ENCODE results near the gene NLGN4X. TPM values are rescaled to one million over a fixed set of nuclear protein-coding genes. Genes with fewer than 3 reads are reported as not detected.

The NLGN4X gene
- polyA plus RNA-seq, 1 donor, result 7.2 TPM

- no CpG with 5 or more reads among the region's 3 CpGs for WGBS (ENCODE audit: insufficient coverage, low lambda C conversion rate)
- no peak for DNase-seq
These were observed 154.1 kb downstream of the NLGN4X start for GRCh38 chrX:6074532-6074931.

GRCh38 chrX:6071731-6072130 lies 156.9 kb downstream of the NLGN4X start:
- Histone ChIP-seq H3K9me3 (ENCODE audit: control insufficient read depth, low read depth, low read length) (no peaks in the 10 kb centered on the region), H3K4me3 (ENCODE audit: low read length) (no peak overlapping the region)
- no CpG with 5 or more reads among the region's 5 CpGs for WGBS (ENCODE audit: insufficient coverage, low lambda C conversion rate)

More at GRCh38 chrX:6074532-6074931, 154.1 kb downstream of the NLGN4X start:
- no peaks in the 10 kb centered on the region for H3K27me3 ChIP-seq (ENCODE audit: control insufficient read depth, insufficient read depth, low read length)
- no peak overlapping the region for H3K27ac ChIP-seq (ENCODE audit: low read length)
- H3K4me3 ChIP-seq (ENCODE audit: low read length), result no peak overlapping the region
- no peaks in the 10 kb centered on the region for H3K36me3 ChIP-seq (ENCODE audit: control insufficient read depth, insufficient read depth, low read length)
- H3K9me3 ChIP-seq (ENCODE audit: control insufficient read depth, low read depth, low read length), result no peaks in the 10 kb centered on the region
- H3K4me1 ChIP-seq (ENCODE audit: control insufficient read depth, insufficient read depth, low read length), result no peaks in the 10 kb centered on the region

GRCh38 chrX:6067600-6067999 lies 161.1 kb downstream of the NLGN4X start:
- no peaks in the 10 kb centered on the region for H3K36me3 ChIP-seq (ENCODE audit: control insufficient read depth, insufficient read depth, low read length)
- H3K4me1 ChIP-seq (ENCODE audit: control insufficient read depth, insufficient read depth, low read length), result no peaks in the 10 kb centered on the region
- H3K4me3 ChIP-seq (ENCODE audit: low read length), result no peak overlapping the region
- no CpG with 5 or more reads among the region's 1 CpG for WGBS (ENCODE audit: insufficient coverage, low lambda C conversion rate)
- DNase-seq, result no peak
- H3K9me3 ChIP-seq (ENCODE audit: control insufficient read depth, low read depth, low read length), result no peaks in the 10 kb centered on the region
- no peaks in the 10 kb centered on the region for H3K27me3 ChIP-seq (ENCODE audit: control insufficient read depth, insufficient read depth, low read length)
- H3K27ac ChIP-seq (ENCODE audit: low read length), result no peak overlapping the region

More at GRCh38 chrX:6071731-6072130, 156.9 kb downstream of the NLGN4X start:
- H3K27me3 ChIP-seq (ENCODE audit: control insufficient read depth, insufficient read depth, low read length), result no peaks in the 10 kb centered on the region
- H3K36me3 ChIP-seq (ENCODE audit: control insufficient read depth, insufficient read depth, low read length), result no peaks in the 10 kb centered on the region
- DNase-seq, result no peak
- no peaks in the 10 kb centered on the region for H3K4me1 ChIP-seq (ENCODE audit: control insufficient read depth, insufficient read depth, low read length)
- H3K27ac ChIP-seq (ENCODE audit: low read length), result no peak overlapping the region

DNA sequence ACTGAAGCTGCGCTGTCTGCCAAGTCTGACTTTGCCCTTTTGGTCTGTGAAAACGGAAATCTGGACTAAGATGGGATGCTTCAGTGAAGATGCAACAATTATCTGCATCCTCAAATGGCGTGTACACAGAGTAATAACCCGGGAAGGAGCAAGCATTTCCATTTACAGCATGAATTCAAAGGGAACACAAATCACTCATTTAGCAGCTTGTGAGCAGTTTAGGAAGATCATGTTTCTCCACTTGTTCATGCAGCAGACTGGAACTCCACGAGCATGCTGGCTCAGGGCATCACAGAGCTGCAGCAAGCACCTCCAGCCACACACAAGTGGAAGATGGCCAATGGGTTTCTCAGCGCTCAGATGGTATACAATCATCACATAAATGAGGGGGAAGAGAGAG lies 175.5 kb downstream of the NLGN4X start:
- WGBS (ENCODE audit: insufficient coverage, low lambda C conversion rate), result no CpG with 5 or more reads among the region's 6 CpGs
- no peaks in the 10 kb centered on the region for H3K4me1 ChIP-seq (ENCODE audit: control insufficient read depth, insufficient read depth, low read length)
- H3K4me3 ChIP-seq (ENCODE audit: low read length), result no peak overlapping the region
- H3K36me3 ChIP-seq (ENCODE audit: control insufficient read depth, insufficient read depth, low read length), result no peaks in the 10 kb centered on the region
- DNase-seq, result no peak
- no peak overlapping the region for H3K27ac ChIP-seq (ENCODE audit: low read length)
- no peaks in the 10 kb centered on the region for H3K9me3 ChIP-seq (ENCODE audit: control insufficient read depth, low read depth, low read length)
- H3K27me3 ChIP-seq (ENCODE audit: control insufficient read depth, insufficient read depth, low read length), result no peaks in the 10 kb centered on the region

DNA sequence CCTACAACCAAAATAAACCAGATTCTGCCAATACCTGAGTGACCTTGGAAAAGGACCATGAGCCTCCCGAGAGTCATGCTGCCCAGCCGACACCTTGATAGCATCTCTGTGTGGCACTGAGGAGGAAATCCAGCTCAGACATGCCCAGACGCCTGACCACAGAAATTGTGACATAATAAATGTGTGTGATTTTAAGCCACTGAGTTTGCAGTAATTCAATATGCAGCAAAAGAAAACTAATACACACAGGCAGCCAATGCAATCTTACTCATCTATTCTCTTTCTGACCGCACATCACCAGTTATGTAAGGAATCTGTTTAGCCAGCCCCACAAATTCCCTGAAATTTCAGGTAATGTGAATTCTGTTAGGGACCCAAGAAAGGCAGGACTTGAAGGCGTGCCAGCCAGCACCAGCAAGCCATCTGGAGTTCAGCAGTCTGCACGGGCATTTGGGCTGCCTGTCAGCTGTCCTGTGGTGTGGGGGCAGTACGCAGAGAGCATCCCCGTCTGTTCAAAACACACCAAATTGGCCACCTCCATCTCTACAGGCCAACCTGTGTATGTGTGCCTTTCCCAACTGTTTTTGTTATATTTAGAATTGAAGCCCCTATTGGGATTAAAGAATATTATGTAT lies 176.4 kb downstream of the NLGN4X start:
- Histone ChIP-seq H3K4me3 (ENCODE audit: low read length) (no peak overlapping the region), H3K27ac (ENCODE audit: low read length) (no peak overlapping the region), H3K4me1 (ENCODE audit: control insufficient read depth, insufficient read depth, low read length) (no peaks in the 10 kb centered on the region), H3K36me3 (ENCODE audit: control insufficient read depth, insufficient read depth, low read length) (no peaks in the 10 kb centered on the region), H3K9me3 (ENCODE audit: control insufficient read depth, low read depth, low read length) (no peaks in the 10 kb centered on the region), H3K27me3 (ENCODE audit: control insufficient read depth, insufficient read depth, low read length) (no peaks in the 10 kb centered on the region)
- WGBS (ENCODE audit: insufficient coverage, low lambda C conversion rate), result no CpG with 5 or more reads among the region's 8 CpGs
- no peak for DNase-seq

DNA sequence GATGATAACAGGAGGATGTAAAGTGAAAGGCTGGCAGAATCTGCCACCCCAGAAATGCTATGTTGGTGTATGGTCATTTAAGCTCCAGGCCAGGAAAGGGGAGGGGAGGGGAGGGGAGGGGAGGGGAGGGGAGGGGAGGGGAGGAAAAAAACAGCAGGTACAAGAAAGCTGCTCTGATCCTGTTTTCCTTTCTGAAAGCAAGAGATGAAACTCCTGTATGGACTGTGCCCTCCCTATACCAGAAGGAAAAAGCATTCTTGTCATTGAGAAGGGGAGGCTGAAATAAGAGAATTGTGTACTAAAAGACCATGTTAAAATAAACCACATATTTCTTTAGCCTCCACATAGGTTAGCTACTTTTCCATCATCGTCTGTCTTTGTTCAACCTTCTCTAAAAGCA lies 179.5 kb downstream of the NLGN4X start:
- WGBS (ENCODE audit: insufficient coverage, low lambda C conversion rate), result no CpG with 5 or more reads among the region's 1 CpG
- Histone ChIP-seq H3K27me3 (ENCODE audit: control insufficient read depth, insufficient read depth, low read length) (no peaks in the 10 kb centered on the region), H3K27ac (ENCODE audit: low read length) (no peak overlapping the region), H3K9me3 (ENCODE audit: control insufficient read depth, low read depth, low read length) (no peaks in the 10 kb centered on the region), H3K4me1 (ENCODE audit: control insufficient read depth, insufficient read depth, low read length) (no peaks in the 10 kb centered on the region), H3K4me3 (ENCODE audit: low read length) (no peak overlapping the region), H3K36me3 (ENCODE audit: control insufficient read depth, insufficient read depth, low read length) (no peaks in the 10 kb centered on the region)
- DNase-seq, result no peak

DNA sequence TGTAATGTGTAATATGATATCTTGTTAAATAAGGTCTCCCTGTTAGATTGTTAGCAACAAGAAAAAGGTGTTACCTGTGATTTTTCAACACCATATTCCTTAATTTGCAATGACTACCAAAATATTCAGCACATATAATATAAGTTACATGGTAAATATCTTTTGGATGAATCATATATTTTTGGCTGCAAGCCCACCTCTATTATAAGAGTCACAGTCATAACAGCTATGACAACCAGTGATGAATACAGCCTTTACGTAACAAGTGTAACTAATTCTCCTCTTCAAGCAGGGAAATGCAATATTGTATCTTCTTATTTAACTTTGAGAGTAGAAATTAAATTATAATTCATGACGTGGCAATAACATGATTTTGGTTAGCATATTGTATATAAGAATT lies 187.0 kb downstream of the NLGN4X start:
- H3K36me3 ChIP-seq (ENCODE audit: control insufficient read depth, insufficient read depth, low read length), result no peaks in the 10 kb centered on the region
- H3K27me3 ChIP-seq (ENCODE audit: control insufficient read depth, insufficient read depth, low read length), result no peaks in the 10 kb centered on the region
- no peak overlapping the region for H3K4me3 ChIP-seq (ENCODE audit: low read length)
- WGBS (ENCODE audit: insufficient coverage, low lambda C conversion rate), result 100% methylated on average over 1 of the region's 2 CpGs
- no peaks in the 10 kb centered on the region for H3K9me3 ChIP-seq (ENCODE audit: control insufficient read depth, low read depth, low read length)
- H3K4me1 ChIP-seq (ENCODE audit: control insufficient read depth, insufficient read depth, low read length), result no peaks in the 10 kb centered on the region
- no peak overlapping the region for H3K27ac ChIP-seq (ENCODE audit: low read length)
- no peak for DNase-seq

- no CpG with 5 or more reads among the region's 11 CpGs for WGBS (ENCODE audit: insufficient coverage, low lambda C conversion rate)
- no peaks in the 10 kb centered on the region for H3K9me3 ChIP-seq (ENCODE audit: control insufficient read depth, low read depth, low read length)
- no peak for DNase-seq
- H3K27me3 ChIP-seq (ENCODE audit: control insufficient read depth, insufficient read depth, low read length), result no peaks in the 10 kb centered on the region
- H3K4me3 ChIP-seq (ENCODE audit: low read length), result no peak overlapping the region
- no peaks in the 10 kb centered on the region for H3K4me1 ChIP-seq (ENCODE audit: control insufficient read depth, insufficient read depth, low read length)
- no peaks in the 10 kb centered on the region for H3K36me3 ChIP-seq (ENCODE audit: control insufficient read depth, insufficient read depth, low read length)
- no peak overlapping the region for H3K27ac ChIP-seq (ENCODE audit: low read length)
These were observed 199.7 kb downstream of the NLGN4X start for GRCh38 chrX:6029014-6029413.

DNA sequence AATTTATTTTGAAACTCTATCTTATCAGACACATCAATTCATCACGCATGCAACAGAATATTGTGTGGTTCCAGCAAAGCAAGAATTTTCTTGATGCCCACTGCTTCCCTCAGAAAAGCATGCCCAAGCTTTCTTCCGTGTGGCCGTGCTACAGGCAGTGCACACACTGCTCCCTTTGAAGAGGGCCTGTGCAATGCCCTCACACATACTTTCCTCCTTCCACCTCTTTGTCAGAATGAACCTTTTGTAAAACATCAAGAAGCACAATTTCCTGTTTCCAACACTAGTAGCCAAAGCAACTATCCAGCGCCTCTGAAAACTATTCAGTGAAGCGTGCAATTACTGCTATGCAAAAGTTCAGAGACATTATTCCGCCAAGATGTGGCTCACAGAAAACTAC lies 201.7 kb downstream of the NLGN4X start:
- no peak overlapping the region for H3K27ac ChIP-seq (ENCODE audit: low read length)
- H3K36me3 ChIP-seq (ENCODE audit: control insufficient read depth, insufficient read depth, low read length), result no peaks in the 10 kb centered on the region
- no peaks in the 10 kb centered on the region for H3K4me1 ChIP-seq (ENCODE audit: control insufficient read depth, insufficient read depth, low read length)
- H3K4me3 ChIP-seq (ENCODE audit: low read length), result no peak overlapping the region
- no CpG with 5 or more reads among the region's 6 CpGs for WGBS (ENCODE audit: insufficient coverage, low lambda C conversion rate)
- no peaks in the 10 kb centered on the region for H3K9me3 ChIP-seq (ENCODE audit: control insufficient read depth, low read depth, low read length)
- H3K27me3 ChIP-seq (ENCODE audit: control insufficient read depth, insufficient read depth, low read length), result no peaks in the 10 kb centered on the region
- DNase-seq, result no peak

DNA sequence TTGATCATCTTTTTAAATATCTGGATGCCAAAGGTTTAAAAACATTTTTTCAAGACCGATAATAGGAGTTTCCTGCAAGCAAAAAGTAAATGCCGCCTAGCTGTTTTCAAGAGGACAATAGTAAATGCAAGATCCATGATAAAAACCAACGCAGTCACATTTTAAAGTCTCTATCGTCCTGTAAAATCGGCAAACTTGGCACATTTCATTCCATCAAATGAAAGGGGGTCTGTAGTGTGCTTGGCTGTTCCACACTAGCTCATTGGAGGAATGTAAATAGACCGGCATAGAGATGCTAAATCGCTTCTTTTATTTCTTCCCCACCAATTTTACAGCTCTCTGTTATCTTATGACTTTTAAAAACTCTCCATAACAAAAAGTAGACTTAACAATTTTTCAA lies 202.2 kb downstream of the NLGN4X start:
- DNase-seq, result no peak
- WGBS (ENCODE audit: insufficient coverage, low lambda C conversion rate), result no CpG with 5 or more reads among the region's 7 CpGs
- H3K9me3 ChIP-seq (ENCODE audit: control insufficient read depth, low read depth, low read length), result no peaks in the 10 kb centered on the region
- no peak overlapping the region for H3K27ac ChIP-seq (ENCODE audit: low read length)
- no peak overlapping the region for H3K4me3 ChIP-seq (ENCODE audit: low read length)
- H3K4me1 ChIP-seq (ENCODE audit: control insufficient read depth, insufficient read depth, low read length), result no peaks in the 10 kb centered on the region
- H3K36me3 ChIP-seq (ENCODE audit: control insufficient read depth, insufficient read depth, low read length), result no peaks in the 10 kb centered on the region
- no peaks in the 10 kb centered on the region for H3K27me3 ChIP-seq (ENCODE audit: control insufficient read depth, insufficient read depth, low read length)

GRCh38 chrX:6024204-6024603 lies 204.5 kb downstream of the NLGN4X start:
- no peak overlapping the region for H3K27ac ChIP-seq (ENCODE audit: low read length)
- no peak overlapping the region for H3K4me3 ChIP-seq (ENCODE audit: low read length)
- H3K27me3 ChIP-seq (ENCODE audit: control insufficient read depth, insufficient read depth, low read length), result no peaks in the 10 kb centered on the region
- H3K36me3 ChIP-seq (ENCODE audit: control insufficient read depth, insufficient read depth, low read length), result no peaks in the 10 kb centered on the region
- DNase-seq, result no peak
- no peaks in the 10 kb centered on the region for H3K9me3 ChIP-seq (ENCODE audit: control insufficient read depth, low read depth, low read length)
- H3K4me1 ChIP-seq (ENCODE audit: control insufficient read depth, insufficient read depth, low read length), result no peaks in the 10 kb centered on the region
- WGBS (ENCODE audit: insufficient coverage, low lambda C conversion rate), result no CpG with 5 or more reads among the region's 4 CpGs
